ENCODE results near the gene SDR9C7.

GRCh38 chr12:56951582-56952339 lies 17.6 kb upstream of the SDR9C7 start:
- TF ChIP-seq CTCF (IDR thresholded peaks at IDR 0.05), result no peak
- no peak for TF ChIP-seq POLR2A (IDR thresholded peaks at IDR 0.05)
